DOHH2 (cell line): ENCODE data around the gene DNER.

Source experiments
- H3F3A ChIP-seq: fragments of 200-600 bp; sonication (generic), shearing (Covaris generic); 2 replicates; pipeline ENCODE4 v1.6.0; 2016; ENCODE audit warnings: antibody characterized with exemption, mild to moderate bottlenecking; ENCODE audit not compliant: control insufficient read depth, insufficient read depth
- H3K27ac ChIP-seq: fragments of 200-600 bp; sonication (generic); 2 replicates; pipeline ENCODE4 v1.5.1; 2014; ENCODE audit warnings: low read depth, mild to moderate bottlenecking, low read length, moderate library complexity
- H3K27me3 ChIP-seq: fragments of 200-600 bp; sonication (generic); 2 replicates; pipeline ENCODE4 v1.6.1; 2014; ENCODE audit warnings: mild to moderate bottlenecking, low read length, mixed read lengths; ENCODE audit not compliant: control insufficient read depth
- H3K36me3 ChIP-seq: fragments of 200-600 bp; sonication (generic); 2 replicates; pipeline ENCODE4 v1.6.1; 2014; ENCODE audit warnings: mild to moderate bottlenecking, low read length, moderate library complexity, mixed read lengths; ENCODE audit not compliant: control insufficient read depth
- H3K4me1 ChIP-seq: fragments of 200-600 bp; sonication (generic); 2 replicates; pipeline ENCODE4 v1.6.1; 2014; ENCODE audit warnings: mild to moderate bottlenecking, low read length, mixed read lengths; ENCODE audit not compliant: control insufficient read depth
- H3K4me2 ChIP-seq: fragments of 200-600 bp; sonication (generic); 2 replicates; pipeline ENCODE4 v1.6.0; 2014; ENCODE audit warnings: mild to moderate bottlenecking, low read length, moderate library complexity
- H3K4me3 ChIP-seq: fragments of 200-600 bp; sonication (generic); 2 replicates; pipeline ENCODE4 v1.5.1; 2014; ENCODE audit warnings: mild to moderate bottlenecking, low read length, mixed read lengths
- H3K79me2 ChIP-seq: fragments of 200-600 bp; sonication (generic); 2 replicates; pipeline ENCODE4 v1.6.1; 2014; ENCODE audit warnings: mild to moderate bottlenecking, low read length, mixed read lengths; ENCODE audit not compliant: control insufficient read depth
- H3K9me2 ChIP-seq: fragments of 200-600 bp; sonication (generic); replicated peaks from 2 replicates; pipeline ENCODE4 v1.6.1; 2014; ENCODE audit warnings: mild to moderate bottlenecking, low read length, mixed read lengths; ENCODE audit not compliant: control insufficient read depth
- H3K9me3 ChIP-seq: fragments of 200-600 bp; sonication (generic); 2 replicates; pipeline ENCODE4 v1.6.1; 2014; ENCODE audit warnings: antibody characterized with exemption, low read length, mixed read lengths; ENCODE audit not compliant: control insufficient read depth, insufficient read depth
- H4K20me1 ChIP-seq: fragments of 200-600 bp; sonication (generic); 2 replicates; pipeline ENCODE4 v1.6.0; 2014; ENCODE audit warnings: low read depth, mild to moderate bottlenecking, antibody characterized with exemption, low read length, moderate library complexity; ENCODE audit not compliant: control insufficient read depth, insufficient read depth
- CTCF ChIP-seq: fragments of 200-600 bp; sonication (generic); IDR thresholded peaks from one replicate; pipeline ENCODE4 v1.5.1; 2014; ENCODE audit warnings: antibody characterized with exemption, mild to moderate bottlenecking, low read depth, low read length; ENCODE audit not compliant: poor library complexity, severe bottlenecking
- EZH2phosphoT487 ChIP-seq: fragments of 200-600 bp; sonication (generic); IDR thresholded peaks from 2 replicates; pipeline ENCODE4 v1.6.1; 2017; ENCODE audit warnings: borderline replicate concordance, mild to moderate bottlenecking, antibody characterized with exemption, low read length, moderate library complexity, mixed read lengths

DNER gene

DNA sequence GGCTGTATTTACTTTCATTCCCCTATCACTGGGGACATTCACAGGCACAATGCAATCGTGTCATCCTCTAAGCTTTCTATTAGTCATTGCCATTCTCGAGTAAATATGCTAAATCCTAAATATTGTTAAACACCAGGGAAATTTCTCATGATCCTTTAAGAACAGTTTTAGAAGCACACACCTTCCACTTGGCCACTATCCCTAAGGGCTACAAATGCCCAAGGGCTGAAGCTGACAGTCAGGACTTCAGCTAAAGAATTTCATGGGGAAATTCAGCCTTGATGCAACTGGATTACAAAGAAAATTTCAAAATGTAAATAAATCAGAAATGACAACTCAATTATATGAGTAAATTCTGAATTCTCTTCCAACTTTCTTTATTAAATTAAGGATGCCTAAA, 280.2 kb downstream of the DNER start:
- H3K36me3 ChIP-seq, result no peaks in the 10 kb centered on the region
- H3F3A ChIP-seq, result no peaks in the 10 kb centered on the region
- H4K20me1 ChIP-seq, result no peaks in the 10 kb centered on the region
- H3K9me3 ChIP-seq, result no peaks in the 10 kb centered on the region
- no peak overlapping the region for H3K27ac ChIP-seq
- H3K79me2 ChIP-seq, result no peaks in the 10 kb centered on the region
- H3K27me3 ChIP-seq, result peaks cover 3% of the 10 kb centered on the region
- no peak overlapping the region for H3K4me3 ChIP-seq
- no peak for TF ChIP-seq CTCF
- TF ChIP-seq EZH2phosphoT487, result no peak
- no peak overlapping the region for H3K4me2 ChIP-seq
- peaks cover 4% of the 10 kb centered on the region; the same call in 1 of the 2 replicates for H3K4me1 ChIP-seq
- no peaks in the 10 kb centered on the region for H3K9me2 ChIP-seq

- no peaks in the 10 kb centered on the region; the same call in none of the 2 replicates for H3K27me3 ChIP-seq
- no peak overlapping the region for H3K4me3 ChIP-seq
- TF ChIP-seq EZH2phosphoT487 (no peak), CTCF (no peak)
- peaks cover 4% of the 10 kb centered on the region; the same call in 1 of the 2 replicates for H3K4me1 ChIP-seq
- H3K36me3 ChIP-seq, result no peaks in the 10 kb centered on the region
- H3F3A ChIP-seq, result no peaks in the 10 kb centered on the region
- H3K79me2 ChIP-seq, result no peaks in the 10 kb centered on the region
- H3K9me3 ChIP-seq, result no peaks in the 10 kb centered on the region
- no peaks in the 10 kb centered on the region for H3K9me2 ChIP-seq
- no peak overlapping the region for H3K4me2 ChIP-seq
- no peak overlapping the region for H3K27ac ChIP-seq
- no peaks in the 10 kb centered on the region for H4K20me1 ChIP-seq
Measured at GRCh38 chr2:229433351-229433750, 281.0 kb downstream of the DNER start.

DNA sequence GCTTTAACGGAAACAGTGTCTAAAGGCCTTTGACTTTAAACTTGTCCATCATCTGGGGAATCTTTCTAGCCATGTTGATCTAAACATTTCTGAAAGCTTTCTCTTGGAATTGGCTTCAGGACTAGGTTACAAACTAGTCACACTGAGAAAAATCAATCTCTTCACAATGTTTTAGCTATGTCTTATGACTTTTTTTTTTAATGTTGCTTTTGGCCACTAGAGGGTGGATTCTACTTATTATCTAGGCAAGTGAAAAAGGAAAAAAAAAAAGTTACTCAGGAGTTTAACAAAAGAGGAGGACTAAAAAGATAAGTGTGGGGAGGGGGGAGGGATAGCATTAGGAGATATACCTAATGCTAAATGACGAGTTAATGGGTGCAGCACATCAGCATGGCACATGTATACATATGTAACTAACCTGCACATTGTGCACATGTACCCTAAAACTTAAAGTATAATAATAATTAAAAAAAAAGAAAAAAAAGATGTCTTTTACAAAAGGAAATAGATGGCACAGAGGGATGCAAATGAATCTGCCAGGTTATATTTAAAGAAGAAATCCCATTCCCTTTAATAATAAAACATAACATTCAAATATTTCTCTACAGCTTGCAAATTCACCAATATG, 282.9 kb downstream of the DNER start:
- Histone ChIP-seq H3K27ac (no peak overlapping the region), H3K27me3 (no peaks in the 10 kb centered on the region; the same call in none of the 2 replicates), H3K36me3 (no peaks in the 10 kb centered on the region), H3K4me2 (no peak overlapping the region), H3K4me3 (no peak overlapping the region), H3K4me1 (no peaks in the 10 kb centered on the region), H3F3A (no peaks in the 10 kb centered on the region), H4K20me1 (no peaks in the 10 kb centered on the region), H3K9me2 (no peaks in the 10 kb centered on the region), H3K9me3 (no peaks in the 10 kb centered on the region), H3K79me2 (no peaks in the 10 kb centered on the region)
- TF ChIP-seq CTCF, result peak; percentile 57
- TF ChIP-seq EZH2phosphoT487, result no peak
